Lung (tissue), 12 donors: ENCODE data around the gene OPRL1. TPM values are rescaled to one million over a fixed set of nuclear protein-coding genes. Genes with fewer than 3 reads are reported as not detected.

Source experiments
- ATAC-seq: fragments of 200-7000 bp; cut with Tn5 transposase; one replicate; pipeline ENCODE4 v1.9.1; 2020; ENCODE audit warnings: moderate number of reproducible peaks; ENCODE audit not compliant: insufficient read depth, low FRiP score
- DNase-seq, 3 donors: peaks; one replicate each; pipeline ENCODE4 v3.0.0-alpha.2; 2013 to 2017
- H3K27ac ChIP-seq, 2 donors: one replicate each; pipeline ENCODE4 v1.5.1; 2013; ENCODE audit warnings: mild to moderate bottlenecking in 2 of 2, moderate library complexity in 2 of 2, control low read depth in 1 of 2, inconsistent platforms in 1 of 2, low read depth in 1 of 2, low read length in 1 of 2
- H3K27me3 ChIP-seq, 3 donors: one replicate each; pipeline ENCODE4 v1.5.1; 2013; ENCODE audit warnings: low read length in 2 of 3; ENCODE audit not compliant: control insufficient read depth in 3 of 3, insufficient read depth in 3 of 3
- H3K36me3 ChIP-seq, 4 donors: one replicate each; pipeline ENCODE4 v1.5.1; 2013; ENCODE audit warnings: low read length in 4 of 4, mild to moderate bottlenecking in 1 of 4, moderate library complexity in 1 of 4; ENCODE audit not compliant: control insufficient read depth in 4 of 4, insufficient read depth in 4 of 4
- H3K4me1 ChIP-seq, 5 donors: one replicate each; pipeline ENCODE4 v1.5.1; 2013; ENCODE audit warnings: low read length in 5 of 5, mild to moderate bottlenecking in 2 of 5, moderate library complexity in 1 of 5; ENCODE audit not compliant: control insufficient read depth in 5 of 5, insufficient read depth in 5 of 5
- H3K4me3 ChIP-seq: one replicate; pipeline ENCODE4 v1.5.1; 2013; ENCODE audit warnings: mild to moderate bottlenecking, control low read depth, moderate library complexity
- H3K9ac ChIP-seq, 2 donors: one replicate each; pipeline ENCODE4 v1.5.1; 2013; ENCODE audit warnings: low read length in 2 of 2, control low read depth in 1 of 2; ENCODE audit not compliant: insufficient read depth in 1 of 2
- H3K9me3 ChIP-seq, 4 donors: one replicate each; pipeline ENCODE4 v1.5.1; 2013; ENCODE audit warnings: low read length in 3 of 4, mild to moderate bottlenecking in 1 of 4, moderate library complexity in 1 of 4; ENCODE audit not compliant: control insufficient read depth in 4 of 4, insufficient read depth in 3 of 4
- WGBS, 2 donors: extraction: QIAGEN DNeasy Blood & Tissue Kit; methylation state at CpG; one replicate each; pipeline ENCODE4 v1.1.7; 2013; 5-methylcytosine and 5-hydroxymethylcytosine counted together
- polyA plus RNA-seq, 2 donors: library from polyadenylated mRNA; stranded (reverse); fragments of 200-250 nt; gene quantifications; one replicate each; pipeline ENCODE4 v1.2.1, GENCODE V29; 2013
- total RNA-seq, 2 donors: library from RNA; depleted of rRNA in 1 of 2; stranded (reverse); fragments of >200 nt in 1 of 2; gene quantifications; one replicate each; pipeline ENCODE4 v1.2.1, GENCODE V29; 2014 to 2021
- TF ChIP-seq, protein P1 (sequence below): IDR thresholded peaks from 2 replicates; pipeline ENCODE4 v1.5.1; 2012; ENCODE audit warnings: mild to moderate bottlenecking; ENCODE audit errors: control extremely low read depth, extremely low read depth
- donor health status: control.
- donor health status: control.
- donor health status: Bipolar disorder and iron deficiency.
- donor health status: healthy.
- donor health status: DM: yes; HTN: yes; CAD: no.

Gene OPRL1
- total and polyA plus RNA-seq, 4 donors = 0.45 to 3.1 (median 2.1) TPM

DNA sequence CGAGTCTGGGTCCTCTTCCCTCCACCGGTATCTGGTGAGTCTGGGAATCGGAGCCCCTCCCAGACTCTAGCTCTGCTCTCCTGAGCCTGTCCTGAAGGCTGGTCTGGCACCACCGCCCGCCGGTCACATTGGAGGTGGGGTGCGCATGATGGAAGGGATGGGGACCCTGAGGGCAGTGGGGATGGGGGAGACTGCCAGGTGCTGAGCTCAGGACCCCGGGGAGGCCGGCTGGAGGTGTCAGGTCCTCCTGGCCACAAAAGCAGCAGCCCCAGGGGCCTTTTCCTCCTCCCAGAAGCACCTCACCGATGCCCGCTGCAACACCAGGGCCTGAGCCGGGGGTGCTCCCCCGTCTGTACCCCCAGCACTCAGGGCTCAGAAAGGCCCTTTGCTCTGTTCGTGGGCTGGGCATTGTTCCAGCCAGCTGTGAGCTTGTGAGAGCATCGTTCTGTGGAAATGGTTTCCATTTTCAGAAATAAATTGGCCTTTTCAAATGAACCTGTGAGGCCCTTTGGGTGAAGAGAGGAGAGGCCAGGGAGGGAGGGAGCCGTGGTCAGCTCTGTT lies 30.0 kb downstream of the OPRL1 start:
- WGBS, 2 donors = 71% methylated on average over 16 of the region's 16 CpGs
- Histone ChIP-seq H3K36me3 (no peaks in the 10 kb centered on the region), H3K9ac (no peak overlapping the region), H3K4me1 (no peaks in the 10 kb centered on the region), H3K27ac (no peak overlapping the region), H3K4me3 (no peak overlapping the region), H3K9me3 (no peaks in the 10 kb centered on the region), H3K27me3 (no peaks in the 10 kb centered on the region)
- ATAC-seq = no peak
- TF ChIP-seq, protein P1, sequence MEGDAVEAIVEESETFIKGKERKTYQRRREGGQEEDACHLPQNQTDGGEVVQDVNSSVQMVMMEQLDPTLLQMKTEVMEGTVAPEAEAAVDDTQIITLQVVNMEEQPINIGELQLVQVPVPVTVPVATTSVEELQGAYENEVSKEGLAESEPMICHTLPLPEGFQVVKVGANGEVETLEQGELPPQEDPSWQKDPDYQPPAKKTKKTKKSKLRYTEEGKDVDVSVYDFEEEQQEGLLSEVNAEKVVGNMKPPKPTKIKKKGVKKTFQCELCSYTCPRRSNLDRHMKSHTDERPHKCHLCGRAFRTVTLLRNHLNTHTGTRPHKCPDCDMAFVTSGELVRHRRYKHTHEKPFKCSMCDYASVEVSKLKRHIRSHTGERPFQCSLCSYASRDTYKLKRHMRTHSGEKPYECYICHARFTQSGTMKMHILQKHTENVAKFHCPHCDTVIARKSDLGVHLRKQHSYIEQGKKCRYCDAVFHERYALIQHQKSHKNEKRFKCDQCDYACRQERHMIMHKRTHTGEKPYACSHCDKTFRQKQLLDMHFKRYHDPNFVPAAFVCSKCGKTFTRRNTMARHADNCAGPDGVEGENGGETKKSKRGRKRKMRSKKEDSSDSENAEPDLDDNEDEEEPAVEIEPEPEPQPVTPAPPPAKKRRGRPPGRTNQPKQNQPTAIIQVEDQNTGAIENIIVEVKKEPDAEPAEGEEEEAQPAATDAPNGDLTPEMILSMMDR = no peak
- DNase-seq = no peak

DNA sequence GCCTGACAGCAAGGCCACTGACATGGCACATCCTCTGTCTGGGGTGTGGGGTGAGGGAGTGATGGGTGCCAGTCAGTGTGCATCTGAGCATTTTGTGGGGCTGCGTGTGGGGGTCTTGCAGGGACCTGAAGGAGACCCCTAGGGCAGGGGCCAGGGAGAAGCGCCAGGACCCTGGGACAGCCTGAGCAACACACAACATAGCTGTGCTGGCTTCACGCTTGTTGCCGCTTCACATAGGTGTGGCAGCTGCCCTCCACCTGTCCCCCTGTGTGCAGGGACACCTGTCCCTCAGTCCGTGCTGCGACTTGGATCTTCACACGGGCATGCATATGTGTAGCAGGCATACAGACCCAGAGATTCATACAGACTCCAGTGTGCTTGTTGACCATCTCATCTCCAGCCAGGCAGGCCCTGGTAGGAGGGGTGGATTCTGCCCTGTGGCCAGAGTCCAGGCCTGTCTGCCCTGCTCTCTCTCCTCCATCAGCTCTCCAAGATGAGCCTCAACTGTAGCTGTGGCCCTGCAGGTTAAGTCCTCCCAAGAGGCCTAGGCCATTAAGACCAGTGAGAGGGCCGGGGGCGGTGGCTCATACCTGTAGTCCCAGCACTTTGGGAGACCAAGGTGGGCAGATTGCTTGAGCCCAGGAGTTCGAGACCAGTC lies 30.7 kb downstream of the OPRL1 start:
- ATAC-seq = no peak
- TF ChIP-seq, protein P1 = no peak
- Histone ChIP-seq H3K36me3 (no peaks in the 10 kb centered on the region), H3K4me3 (no peak overlapping the region), H3K27ac (no peak overlapping the region), H3K27me3 (no peaks in the 10 kb centered on the region), H3K4me1 (no peaks in the 10 kb centered on the region), H3K9me3 (no peaks in the 10 kb centered on the region), H3K9ac (no peak overlapping the region)
- 91 to 98% methylated on average over 10 of the region's 10 CpGs for WGBS, 2 donors
- no peak for DNase-seq

DNA sequence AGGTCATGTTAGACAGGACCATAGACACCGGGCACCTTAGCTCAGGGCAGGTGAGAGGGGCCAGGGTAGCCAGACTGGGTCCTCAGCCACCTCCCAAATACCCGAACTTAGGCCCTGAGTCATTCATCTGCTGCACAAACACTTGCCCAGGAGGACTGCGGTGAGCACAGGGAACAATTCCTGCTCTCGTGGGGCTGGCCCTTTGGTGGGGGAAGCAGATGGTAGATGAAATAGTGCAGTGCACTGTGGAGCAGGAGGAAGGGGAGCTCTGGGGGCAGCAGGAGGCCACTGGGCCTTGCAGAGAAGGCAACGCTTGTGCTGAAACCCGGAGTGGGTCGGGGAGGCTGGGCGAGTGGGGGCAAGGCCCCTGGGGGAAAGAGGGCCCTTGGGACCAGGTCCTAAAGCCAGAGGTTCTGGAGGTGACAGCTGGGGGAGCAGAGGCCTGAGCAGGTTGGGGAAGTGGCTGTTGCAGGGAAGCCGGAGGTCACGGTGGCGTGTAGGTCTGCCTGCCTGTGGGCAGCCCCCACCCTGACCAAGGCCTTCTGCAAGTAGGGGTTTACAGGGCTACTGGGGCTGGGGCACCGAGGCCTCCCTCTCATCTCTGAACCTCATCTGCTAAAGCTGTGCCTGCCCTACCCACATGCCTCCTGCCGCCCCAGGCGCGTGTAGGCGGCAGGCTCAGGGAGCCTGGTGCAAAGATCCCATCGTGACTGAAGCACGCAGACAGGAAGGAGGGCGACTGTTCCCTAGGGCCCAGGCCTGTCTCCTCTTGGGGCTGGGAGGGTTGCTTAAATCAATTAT lies 32.2 kb downstream of the OPRL1 start:
- WGBS, 2 donors = 42 to 71% methylated on average over 19 of the region's 19 CpGs
- H3K36me3 ChIP-seq = no peaks in the 10 kb centered on the region
- H3K27ac ChIP-seq = no peak overlapping the region
- ATAC-seq = no peak
- no peaks in the 10 kb centered on the region for H3K27me3 ChIP-seq
- no peak overlapping the region for H3K9ac ChIP-seq
- H3K4me1 ChIP-seq = no peaks in the 10 kb centered on the region
- no peak overlapping the region for H3K4me3 ChIP-seq
- no peak for DNase-seq
- no peaks in the 10 kb centered on the region for H3K9me3 ChIP-seq
- TF ChIP-seq, protein P1 = no peak
